Neuronal stem cell (in vitro differentiated cells): ENCODE results near the gene TRAPPC5.
"Not testable (repeated sequence)": the region's sequence is repeated elsewhere in the genome, so short reads cannot be mapped to it uniquely, and the experiment has no call there.

Source experiments
- DNase-seq: peaks from one replicate; pipeline ENCODE4 v3.0.0-alpha.2; 2013; ENCODE audit warnings: low spot score
- H2AFZ ChIP-seq: one replicate; pipeline ENCODE4 v1.6.1; 2013; ENCODE audit warnings: mild to moderate bottlenecking, low read length, inconsistent platforms
- H2AK5ac ChIP-seq: 2 replicates; pipeline ENCODE4 v1.6.1; 2013; ENCODE audit warnings: low read depth, mild to moderate bottlenecking, inconsistent platforms, low read length, moderate library complexity, mixed read lengths
- H2BK120ac ChIP-seq: 2 replicates; pipeline ENCODE4 v1.6.1; 2013; ENCODE audit warnings: low read depth, mild to moderate bottlenecking, inconsistent platforms, low read length, moderate library complexity, mixed read lengths
- H2BK12ac ChIP-seq: one replicate; pipeline ENCODE4 v1.6.1; 2013; ENCODE audit warnings: low read length, inconsistent platforms
- H2BK15ac ChIP-seq: 2 replicates; pipeline ENCODE4 v1.6.1; 2013; ENCODE audit warnings: mild to moderate bottlenecking, low read length, inconsistent platforms, mixed read lengths
- H2BK5ac ChIP-seq: one replicate; pipeline ENCODE4 v1.6.1; 2013; ENCODE audit warnings: inconsistent platforms, mild to moderate bottlenecking, low read length, moderate library complexity
- H3K14ac ChIP-seq: one replicate; pipeline ENCODE4 v1.6.1; 2013; ENCODE audit warnings: low read length, inconsistent platforms
- H3K18ac ChIP-seq: 2 replicates; pipeline ENCODE4 v1.6.1; 2013; ENCODE audit warnings: low read length, inconsistent platforms
- H3K23ac ChIP-seq: 2 replicates; pipeline ENCODE4 v1.6.1; 2013; ENCODE audit warnings: low read depth, mild to moderate bottlenecking, mixed read lengths, low read length, inconsistent platforms; ENCODE audit not compliant: poor library complexity
- H3K27ac ChIP-seq: replicated peaks from 3 replicates; pipeline ENCODE4 v1.5.1; 2013; ENCODE audit warnings: low read length, inconsistent platforms
- H3K27me3 ChIP-seq, 3 experiments: 2 replicates each; pipeline ENCODE4 v1.6.1; 2013; ENCODE audit warnings: low read length in 3 of 3, mild to moderate bottlenecking in 2 of 3, inconsistent platforms in 1 of 3, low read depth in 1 of 3, mixed read lengths in 1 of 3, moderate library complexity in 1 of 3; ENCODE audit not compliant: control insufficient read depth in 3 of 3, insufficient read depth in 3 of 3
- H3K36me3 ChIP-seq, 2 donors: replicated peaks in 1 of 2; 2 replicates each; pipeline ENCODE4 v1.6.1; 2013; ENCODE audit warnings: low read length in 2 of 2; ENCODE audit not compliant: control insufficient read depth in 2 of 2, insufficient read depth in 2 of 2
- H3K4ac ChIP-seq: 2 replicates; pipeline ENCODE4 v1.6.1; 2013; ENCODE audit warnings: inconsistent platforms, mild to moderate bottlenecking, low read length, moderate library complexity
- H3K4me1 ChIP-seq, 2 donors: 1 replicate in 1 of 2; 2 replicates in 1 of 2; pipeline ENCODE4 v1.6.1; 2013; ENCODE audit warnings: low read length in 2 of 2, low read depth in 1 of 2; ENCODE audit not compliant: control insufficient read depth in 2 of 2, insufficient read depth in 1 of 2
- H3K4me2 ChIP-seq: one replicate; pipeline ENCODE4 v1.6.1; 2013; ENCODE audit warnings: mild to moderate bottlenecking, low read length, inconsistent platforms; ENCODE audit not compliant: insufficient read depth, poor library complexity, severe bottlenecking
- H3K4me3 ChIP-seq, 2 donors: 2 replicates each; pipeline ENCODE4 v1.5.1; 2013; ENCODE audit warnings: low read length in 2 of 2, mild to moderate bottlenecking in 2 of 2, inconsistent platforms in 1 of 2, moderate library complexity in 1 of 2
- H3K79me1 ChIP-seq: one replicate; pipeline ENCODE4 v1.6.1; 2013; ENCODE audit warnings: low read depth, mild to moderate bottlenecking, inconsistent platforms, low read length, moderate library complexity
- H3K9ac ChIP-seq: one replicate; pipeline ENCODE4 v1.6.1; 2013; ENCODE audit warnings: mild to moderate bottlenecking, low read depth, low read length, inconsistent platforms; ENCODE audit not compliant: poor library complexity
- H3K9me3 ChIP-seq, 2 donors: replicated peaks in 1 of 2; 2 replicates each; pipeline versions ENCODE3 to v1.6.1; 2013; ENCODE audit warnings: low read length in 2 of 2, mild to moderate bottlenecking in 2 of 2, inconsistent platforms in 1 of 2, low read depth in 1 of 2, mixed read lengths in 1 of 2, moderate library complexity in 1 of 2; ENCODE audit not compliant: control insufficient read depth in 2 of 2, insufficient read depth in 1 of 2
- H4K8ac ChIP-seq: one replicate; pipeline ENCODE4 v1.6.1; 2013; ENCODE audit warnings: low read depth, mild to moderate bottlenecking, inconsistent platforms, low read length, moderate library complexity
- H4K91ac ChIP-seq: one replicate; pipeline ENCODE4 v1.6.1; 2013; ENCODE audit warnings: low read length, low read depth, mild to moderate bottlenecking, inconsistent platforms; ENCODE audit not compliant: poor library complexity
- WGBS, 2 donors: extraction: QIAGEN DNeasy Blood & Tissue Kit; methylation state at CpG; one replicate each; pipeline ENCODE4 v1.1.7; 2013; ENCODE audit warnings: missing lambda C conversion rate in 2 of 2, mixed read lengths in 1 of 2; ENCODE audit not compliant: insufficient read length in 2 of 2, insufficient replicate concordance in 1 of 2; ENCODE audit errors: extremely low coverage in 2 of 2; 5-methylcytosine and 5-hydroxymethylcytosine counted together

The TRAPPC5 gene

GRCh38 chr19:7643629-7644549, 36.7 kb upstream of the TRAPPC5 start:
- not testable (repeated sequence) for H3K79me1 ChIP-seq, H3K4ac ChIP-seq, H3K9me3 ChIP-seq, H4K91ac ChIP-seq, H3K4me1 ChIP-seq, H2AFZ ChIP-seq, H3K9ac ChIP-seq, H3K14ac ChIP-seq, H2BK15ac ChIP-seq, DNase-seq, H2AK5ac ChIP-seq, H3K18ac ChIP-seq, H3K4me2 ChIP-seq, H3K36me3 ChIP-seq, H4K8ac ChIP-seq, H2BK120ac ChIP-seq, H3K27ac ChIP-seq, H2BK12ac ChIP-seq, H3K27me3 ChIP-seq
- H2BK5ac ChIP-seq: peak overlapping the region; percentile 24
- peak overlapping the region; percentile 89 for H3K23ac ChIP-seq
- no CpG with 5 or more reads among the region's 10 CpGs for WGBS, 2 donors
- H3K4me3 ChIP-seq: peak overlapping the region in 1 of 2 donors; percentile 22

- Histone ChIP-seq H2BK5ac (no peak overlapping the region), H3K79me1 (peaks cover 5% of the 10 kb centered on the region), H3K36me3 (peaks cover 0 to 3% of the 10 kb centered on the region in 2 donors), H2BK120ac (no peak overlapping the region), H3K27me3 (peaks cover 0 to 10% (median 2%) of the 10 kb centered on the region in 3 experiments), H3K23ac (no peak overlapping the region), H3K4me2 (no peak overlapping the region), H3K4me1 (peaks cover 0 to 3% of the 10 kb centered on the region in 2 donors), H4K91ac (no peak overlapping the region), H3K4ac (no peak overlapping the region), H3K14ac (no peak overlapping the region), H2BK12ac (no peak overlapping the region), H3K4me3 (peak overlapping the region in 1 of 2 donors; percentile 22), H2AK5ac (no peak overlapping the region), H4K8ac (no peak overlapping the region), H3K9ac (no peak overlapping the region), H2AFZ (no peak overlapping the region), H3K27ac (no peak overlapping the region), H2BK15ac (no peak overlapping the region), H3K9me3 (peaks cover 0 to 8% of the 10 kb centered on the region in 2 donors), H3K18ac (no peak overlapping the region)
- no CpG with 5 or more reads among the region's 20 CpGs for WGBS, 2 donors
- no peak for DNase-seq
Observed at GRCh38 chr19:7644550-7644877, 36.1 kb upstream of the TRAPPC5 start.

- no peak for DNase-seq
- H3K4me2 ChIP-seq: no peak overlapping the region
- H3K14ac ChIP-seq: no peak overlapping the region
- H2AFZ ChIP-seq: no peak overlapping the region
- peak overlapping the region; percentile 75 for H2AK5ac ChIP-seq
- no peaks in the 10 kb centered on the region for H3K4me1 ChIP-seq
- no peak overlapping the region for H2BK15ac ChIP-seq
- H2BK12ac ChIP-seq: no peak overlapping the region
- H3K36me3 ChIP-seq: no peaks in the 10 kb centered on the region
- H3K9me3 ChIP-seq: peaks cover 0 to 2% of the 10 kb centered on the region in 2 donors
- no peak overlapping the region for H3K4ac ChIP-seq
- no peak overlapping the region for H3K9ac ChIP-seq
- peak overlapping the region; percentile 24 for H2BK5ac ChIP-seq
- H3K27ac ChIP-seq: no peak overlapping the region
- H2BK120ac ChIP-seq: no peak overlapping the region
- no peak overlapping the region for H4K8ac ChIP-seq
- peaks cover 0 to 10% (median 0%) of the 10 kb centered on the region in 3 experiments for H3K27me3 ChIP-seq
- H4K91ac ChIP-seq: no peak overlapping the region
- peaks cover 2% of the 10 kb centered on the region for H3K79me1 ChIP-seq
- no peak overlapping the region for H3K18ac ChIP-seq
- H3K4me3 ChIP-seq: no peak overlapping the region
- no peak overlapping the region for H3K23ac ChIP-seq
- WGBS, 2 donors: no CpG with 5 or more reads among the region's 14 CpGs
Observed at GRCh38 chr19:7645163-7645562, 35.5 kb upstream of the TRAPPC5 start.

- Histone ChIP-seq H2BK120ac (no peak overlapping the region), H2BK5ac (no peak overlapping the region), H3K4me1 (no peaks in the 10 kb centered on the region), H3K79me1 (peaks cover 2% of the 10 kb centered on the region), H2BK12ac (peak overlapping the region; percentile 73), H3K18ac (no peak overlapping the region), H3K14ac (no peak overlapping the region), H3K9me3 (no peaks in the 10 kb centered on the region), H4K91ac (no peak overlapping the region), H3K4me2 (no peak overlapping the region), H2AK5ac (peak overlapping the region; percentile 75), H3K36me3 (no peaks in the 10 kb centered on the region), H2AFZ (peak overlapping the region; percentile 17), H2BK15ac (no peak overlapping the region), H3K4me3 (no peak overlapping the region), H4K8ac (no peak overlapping the region), H3K27me3 (peaks cover 0 to 17% (median under 1%) of the 10 kb centered on the region in 3 experiments), H3K4ac (no peak overlapping the region), H3K27ac (no peak overlapping the region), H3K23ac (no peak overlapping the region), H3K9ac (no peak overlapping the region)
- no peak for DNase-seq
- WGBS, 2 donors: no CpG with 5 or more reads among the region's 20 CpGs
Observed at GRCh38 chr19:7645656-7646425, 34.8 kb upstream of the TRAPPC5 start.
